ENCODE results near the gene ZFHX3. TPM values are rescaled to one million over a fixed set of nuclear protein-coding genes. Genes with fewer than 3 reads are reported as not detected.

ZFHX3 gene
- total RNA-seq, 8 experiments from 2014 or later = 7.4 to 31.9 (median 21.7) TPM

GRCh38 chr16:72890587-72890986 is 157.3 kb downstream of the ZFHX3 start:
- ATAC-seq (replicated peaks in 6 of 8) = no peak
- WGBS, 10 experiments = 67 to 100% (median 100%) methylated on average over 1 to 3 of the region's 3 CpGs; no CpG with 5 or more reads in 2 of the 10 experiments
- no peak overlapping the region for H3K4me3 ChIP-seq
- H3K27ac ChIP-seq = no peak overlapping the region
- in situ Hi-C loops (cut with MboI; ENCODE audit: low pct_unique_long_range_greater_than_20kb in 2 of 9, low sequenced_read_pairs in 9 of 9, unreplicated experiment in 9 of 9) = no loop called here
- peaks cover 7 to 12% of the 10 kb centered on the region in 2 donors for H3K4me1 ChIP-seq (replicated peaks in 1 of 2)

GRCh38 chr16:72889616-72890582 is 158.0 kb downstream of the ZFHX3 start:
- peaks cover 7 to 12% of the 10 kb centered on the region in 2 donors for H3K4me1 ChIP-seq (replicated peaks in 1 of 2)
- ATAC-seq (replicated peaks in 6 of 8) = peak in 4 of 8 experiments; percentile 27 to 58 (median 44)
- H3K27ac ChIP-seq = no peak overlapping the region
- WGBS, 10 experiments = 52 to 100% (median 88%) methylated on average over 1 to 6 of the region's 15 CpGs
- no peak overlapping the region for H3K4me3 ChIP-seq
- in situ Hi-C loops (cut with MboI; ENCODE audit: low pct_unique_long_range_greater_than_20kb in 2 of 9, low sequenced_read_pairs in 9 of 9, unreplicated experiment in 9 of 9) = no loop called here

- 78 to 100% (median 98%) methylated on average over 1 to 10 of the region's 14 CpGs; no CpG with 5 or more reads in 2 of the 10 experiments for WGBS, 10 experiments
- Histone ChIP-seq H3K27ac (no peak overlapping the region), H3K4me1 (replicated peaks in 1 of 2) (peaks cover 20 to 21% of the 10 kb centered on the region in 2 donors), H3K4me3 (no peak overlapping the region)
- in situ Hi-C loops (cut with MboI; ENCODE audit: low pct_unique_long_range_greater_than_20kb in 2 of 9, low sequenced_read_pairs in 9 of 9, unreplicated experiment in 9 of 9) = no loop called here
- ATAC-seq (replicated peaks in 6 of 8) = no peak
Measured at GRCh38 chr16:72887537-72887936, 160.4 kb downstream of the ZFHX3 start.

- WGBS, 10 experiments = 60 to 93% (median 80%) methylated on average over 1 to 8 of the region's 9 CpGs; no CpG with 5 or more reads in 2 of the 10 experiments
- H3K4me3 ChIP-seq = no peak overlapping the region
- no peak overlapping the region for H3K27ac ChIP-seq
- in situ Hi-C loops (cut with MboI; ENCODE audit: low pct_unique_long_range_greater_than_20kb in 2 of 9, low sequenced_read_pairs in 9 of 9, unreplicated experiment in 9 of 9) = no loop called here
- peak in 1 of 8 experiments; percentile 21 for ATAC-seq (replicated peaks in 6 of 8)
- peaks cover 20 to 21% of the 10 kb centered on the region in 2 donors for H3K4me1 ChIP-seq (replicated peaks in 1 of 2)
Measured at GRCh38 chr16:72886346-72886974, 161.5 kb downstream of the ZFHX3 start.

- in situ Hi-C loops (cut with MboI; ENCODE audit: low pct_unique_long_range_greater_than_20kb in 2 of 9, low sequenced_read_pairs in 9 of 9, unreplicated experiment in 9 of 9) = no loop called here
- Histone ChIP-seq H3K4me3 (no peak overlapping the region), H3K4me1 (replicated peaks in 1 of 2) (peaks cover 19 to 20% of the 10 kb centered on the region in 2 donors), H3K27ac (no peak overlapping the region)
- no peak for ATAC-seq (replicated peaks in 6 of 8)
- WGBS, 10 experiments = 78 to 100% (median 89%) methylated on average over 1 to 5 of the region's 5 CpGs; no CpG with 5 or more reads in 2 of the 10 experiments
Measured at GRCh38 chr16:72884573-72884972, 163.4 kb downstream of the ZFHX3 start.

- no peak overlapping the region for H3K4me3 ChIP-seq
- 66 to 89% (median 87%) methylated on average over 2 to 4 of the region's 4 CpGs; no CpG with 5 or more reads in 5 of the 10 experiments for WGBS, 10 experiments
- in situ Hi-C loops (cut with MboI; ENCODE audit: low pct_unique_long_range_greater_than_20kb in 2 of 9, low sequenced_read_pairs in 9 of 9, unreplicated experiment in 9 of 9) = no loop called here
- peaks cover 19 to 20% of the 10 kb centered on the region in 2 donors for H3K4me1 ChIP-seq (replicated peaks in 1 of 2)
- no peak overlapping the region for H3K27ac ChIP-seq
- ATAC-seq (replicated peaks in 6 of 8) = no peak
Measured at GRCh38 chr16:72884037-72884436, 163.9 kb downstream of the ZFHX3 start.

- in situ Hi-C loops (cut with MboI; ENCODE audit: low pct_unique_long_range_greater_than_20kb in 2 of 9, low sequenced_read_pairs in 9 of 9, unreplicated experiment in 9 of 9) = no loop called here
- 90 to 100% (median 100%) methylated on average over 1 to 10 of the region's 11 CpGs; no CpG with 5 or more reads in 3 of the 10 experiments for WGBS, 10 experiments
- Histone ChIP-seq H3K4me1 (replicated peaks in 1 of 2) (peaks cover 17 to 18% of the 10 kb centered on the region in 2 donors), H3K4me3 (no peak overlapping the region), H3K27ac (no peak overlapping the region)
- ATAC-seq (replicated peaks in 6 of 8) = no peak
Measured at GRCh38 chr16:72879846-72880245, 168.1 kb downstream of the ZFHX3 start.

GRCh38 chr16:72878301-72879269 is 169.3 kb downstream of the ZFHX3 start:
- WGBS, 10 experiments = 86 to 100% (median 92%) methylated on average over 2 to 10 of the region's 19 CpGs; no CpG with 5 or more reads in 1 of the 10 experiments
- H3K27ac ChIP-seq = no peak overlapping the region
- in situ Hi-C loops (cut with MboI; ENCODE audit: low pct_unique_long_range_greater_than_20kb in 2 of 9, low sequenced_read_pairs in 9 of 9, unreplicated experiment in 9 of 9) = no loop called here
- ATAC-seq (replicated peaks in 6 of 8) = peak in 4 of 8 experiments; percentile 14 to 33 (median 18)
- no peak overlapping the region for H3K4me3 ChIP-seq
- H3K4me1 ChIP-seq (replicated peaks in 1 of 2) = peaks cover 8 to 14% of the 10 kb centered on the region in 2 donors

- WGBS, 10 experiments = 18 to 100% (median 77%) methylated on average over 2 to 11 of the region's 12 CpGs
- peak in 7 of 8 experiments; percentile 45 to 92 (median 70) for ATAC-seq (replicated peaks in 6 of 8)
- Histone ChIP-seq H3K4me3 (no peak overlapping the region), H3K4me1 (replicated peaks in 1 of 2) (peaks cover 5 to 8% of the 10 kb centered on the region in 2 donors), H3K27ac (no peak overlapping the region)
- in situ Hi-C loops (cut with MboI; ENCODE audit: low pct_unique_long_range_greater_than_20kb in 2 of 9, low sequenced_read_pairs in 9 of 9, unreplicated experiment in 9 of 9) = no loop called here
Measured at GRCh38 chr16:72877374-72878028, 170.4 kb downstream of the ZFHX3 start.

GRCh38 chr16:72876981-72877373 is 171.0 kb downstream of the ZFHX3 start:
- Histone ChIP-seq H3K4me3 (no peak overlapping the region), H3K4me1 (replicated peaks in 1 of 2) (peaks cover 5 to 8% of the 10 kb centered on the region in 2 donors), H3K27ac (no peak overlapping the region)
- 50 to 100% (median 92%) methylated on average over 1 to 9 of the region's 9 CpGs; no CpG with 5 or more reads in 2 of the 10 experiments for WGBS, 10 experiments
- in situ Hi-C loops (cut with MboI; ENCODE audit: low pct_unique_long_range_greater_than_20kb in 2 of 9, low sequenced_read_pairs in 9 of 9, unreplicated experiment in 9 of 9) = no loop called here
- ATAC-seq (replicated peaks in 6 of 8) = peak in 1 of 8 experiments; percentile 9

- in situ Hi-C loops (cut with MboI; ENCODE audit: low pct_unique_long_range_greater_than_20kb in 2 of 9, low sequenced_read_pairs in 9 of 9, unreplicated experiment in 9 of 9) = no loop called here
- no peak overlapping the region for H3K27ac ChIP-seq
- no peak overlapping the region for H3K4me3 ChIP-seq
- 27 to 100% (median 92%) methylated on average over 1 to 8 of the region's 8 CpGs; no CpG with 5 or more reads in 3 of the 10 experiments for WGBS, 10 experiments
- peaks cover 5 to 8% of the 10 kb centered on the region in 2 donors for H3K4me1 ChIP-seq (replicated peaks in 1 of 2)
- no peak for ATAC-seq (replicated peaks in 6 of 8)
Measured at GRCh38 chr16:72876221-72876620, 171.7 kb downstream of the ZFHX3 start.

Data from motor neuron (in vitro differentiated cells).